Measurements from ENCODE around the gene TRIP4.

TRIP4 gene

DNA sequence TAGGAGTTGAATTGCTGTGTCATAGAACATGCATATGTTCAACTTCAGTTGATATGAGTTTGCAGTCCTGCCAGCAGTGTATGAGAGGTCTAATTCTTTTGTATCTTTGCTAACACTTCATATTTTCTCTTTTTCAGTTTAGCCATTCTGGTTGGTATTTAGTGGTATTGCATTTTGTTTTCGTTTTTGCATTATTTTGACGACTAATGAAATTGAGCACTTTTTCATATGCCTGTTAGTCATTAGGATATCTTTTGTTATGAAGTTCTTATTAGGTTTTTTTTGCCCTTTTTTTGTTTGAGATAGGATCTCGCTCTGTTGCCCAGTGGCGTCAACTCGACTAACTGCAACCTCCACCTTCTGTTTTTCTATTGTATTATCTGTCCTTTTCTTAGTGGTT is 9.2 kb downstream of the TRIP4 start:
- TF ChIP-seq, protein P1, sequence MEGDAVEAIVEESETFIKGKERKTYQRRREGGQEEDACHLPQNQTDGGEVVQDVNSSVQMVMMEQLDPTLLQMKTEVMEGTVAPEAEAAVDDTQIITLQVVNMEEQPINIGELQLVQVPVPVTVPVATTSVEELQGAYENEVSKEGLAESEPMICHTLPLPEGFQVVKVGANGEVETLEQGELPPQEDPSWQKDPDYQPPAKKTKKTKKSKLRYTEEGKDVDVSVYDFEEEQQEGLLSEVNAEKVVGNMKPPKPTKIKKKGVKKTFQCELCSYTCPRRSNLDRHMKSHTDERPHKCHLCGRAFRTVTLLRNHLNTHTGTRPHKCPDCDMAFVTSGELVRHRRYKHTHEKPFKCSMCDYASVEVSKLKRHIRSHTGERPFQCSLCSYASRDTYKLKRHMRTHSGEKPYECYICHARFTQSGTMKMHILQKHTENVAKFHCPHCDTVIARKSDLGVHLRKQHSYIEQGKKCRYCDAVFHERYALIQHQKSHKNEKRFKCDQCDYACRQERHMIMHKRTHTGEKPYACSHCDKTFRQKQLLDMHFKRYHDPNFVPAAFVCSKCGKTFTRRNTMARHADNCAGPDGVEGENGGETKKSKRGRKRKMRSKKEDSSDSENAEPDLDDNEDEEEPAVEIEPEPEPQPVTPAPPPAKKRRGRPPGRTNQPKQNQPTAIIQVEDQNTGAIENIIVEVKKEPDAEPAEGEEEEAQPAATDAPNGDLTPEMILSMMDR (IDR thresholded peaks at IDR 0.05) = no peak

DNA sequence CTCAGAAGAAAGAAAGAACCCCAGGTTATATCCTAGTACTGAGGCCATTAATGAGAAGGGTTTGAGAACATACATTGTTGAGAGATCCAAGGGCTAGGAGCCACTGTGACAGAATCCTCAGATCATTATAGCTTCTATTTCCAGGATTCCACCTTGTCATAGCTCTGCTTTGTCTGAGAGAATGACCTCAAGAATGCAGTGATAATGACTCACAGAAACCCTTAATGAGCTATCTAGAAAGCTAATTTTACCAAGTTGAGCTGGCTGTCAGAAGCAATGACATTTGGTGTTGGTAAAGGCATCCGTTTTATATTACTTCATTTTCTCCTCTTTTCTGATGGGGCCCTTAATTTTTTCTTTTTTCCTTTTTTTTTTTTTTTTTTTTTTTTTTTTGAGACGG is 10.9 kb downstream of the TRIP4 start:
- TF ChIP-seq, protein P1 (IDR thresholded peaks at IDR 0.05) = no peak

DNA sequence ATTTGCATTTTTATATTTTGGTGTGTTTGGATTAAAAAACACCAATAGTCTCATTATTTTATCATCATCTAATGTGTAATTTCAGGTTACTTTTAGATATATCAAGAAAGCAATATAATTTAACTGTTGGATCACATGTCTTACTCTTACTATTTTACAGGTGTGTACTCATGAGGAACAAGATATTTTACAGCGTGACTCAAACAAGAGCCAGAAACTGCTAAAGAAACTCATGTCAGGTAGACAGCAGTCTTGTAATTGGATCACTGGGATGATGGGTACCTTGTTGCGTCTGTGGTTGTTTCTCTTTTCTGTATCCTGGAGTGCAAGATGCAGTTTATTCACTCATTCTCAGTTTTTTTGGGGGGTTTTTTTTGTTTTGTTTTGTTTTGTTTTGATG is 12.9 kb downstream of the TRIP4 start:
- TF ChIP-seq, protein P1 (IDR thresholded peaks at IDR 0.05) = no peak

DNA sequence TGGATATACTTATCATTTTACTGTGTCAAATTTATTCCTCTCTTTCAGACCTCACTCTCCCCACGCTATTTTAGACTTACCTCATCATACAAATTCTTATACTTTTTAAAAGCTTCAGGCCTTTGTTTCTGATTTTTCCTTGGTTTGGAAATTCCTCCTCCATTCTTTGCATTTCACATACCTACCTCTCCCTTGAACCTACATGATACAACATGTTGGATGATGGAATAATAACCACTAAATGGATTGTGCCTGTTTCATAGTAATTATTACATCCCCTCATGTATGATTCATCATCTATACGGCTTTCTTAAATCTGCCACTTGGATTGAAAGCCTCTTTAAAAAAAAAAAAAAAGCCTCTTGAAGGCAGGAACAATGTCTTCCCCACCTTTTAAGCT is 24.6 kb downstream of the TRIP4 start:
- TF ChIP-seq, protein P1 (IDR thresholded peaks at IDR 0.05) = no peak

DNA sequence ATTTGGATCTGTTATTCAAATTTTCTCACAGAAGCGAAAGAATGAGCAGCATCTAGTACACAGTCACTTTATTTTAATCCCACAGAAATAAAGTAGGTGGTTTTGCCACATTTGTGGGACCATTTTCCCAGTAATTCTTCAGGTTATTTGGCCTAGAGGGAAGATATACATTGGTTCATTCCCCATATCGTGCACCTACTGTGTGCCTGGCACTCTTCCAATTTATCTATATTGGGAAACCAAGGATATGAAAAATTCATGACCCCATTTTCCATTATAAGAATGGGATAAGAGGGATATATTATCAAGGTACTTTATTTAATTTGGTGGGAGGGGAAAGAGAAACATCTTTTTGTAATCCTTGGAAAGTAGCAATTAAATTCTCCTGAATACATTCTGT is 35.1 kb downstream of the TRIP4 start:
- TF ChIP-seq, protein P1 (IDR thresholded peaks at IDR 0.05) = no peak

DNA sequence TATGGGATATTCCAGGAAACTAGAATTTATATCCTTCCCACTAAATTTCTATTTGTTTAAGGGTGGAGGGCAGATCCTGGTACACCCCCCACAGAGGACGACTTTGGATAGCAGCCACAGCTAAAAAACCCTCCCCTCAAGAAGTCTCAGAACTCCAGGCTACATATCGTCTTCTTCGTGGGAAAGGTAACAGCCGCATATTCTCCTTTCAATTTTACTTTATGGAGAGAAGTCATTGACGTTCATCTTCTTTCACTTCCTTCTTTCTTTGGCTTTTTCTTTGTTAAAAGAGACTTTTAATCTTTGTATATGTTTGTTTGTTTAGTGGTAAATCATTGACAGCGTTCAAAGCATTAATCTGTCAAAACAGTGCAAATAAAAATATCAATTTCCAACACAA is 36.3 kb downstream of the TRIP4 start:
- TF ChIP-seq, protein P1 (IDR thresholded peaks at IDR 0.05) = no peak

DNA sequence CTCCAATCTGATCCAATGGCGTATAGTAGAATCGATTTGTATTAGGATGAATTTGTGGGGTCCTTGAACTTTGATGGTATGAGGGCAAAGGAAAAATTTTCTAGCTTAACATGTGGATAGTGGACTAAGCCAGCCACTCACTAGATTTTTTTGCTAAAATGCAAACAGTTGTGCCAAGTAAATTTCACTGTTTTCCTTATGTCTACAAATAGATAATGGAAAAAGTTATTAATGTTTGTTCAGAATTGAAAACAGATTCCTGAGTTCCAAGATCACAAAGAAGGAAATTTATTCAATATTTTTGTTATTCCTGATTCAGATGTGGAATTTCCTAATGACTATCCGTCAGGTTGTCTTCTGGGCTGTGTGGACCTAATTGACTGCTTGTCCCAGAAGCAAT is 37.6 kb downstream of the TRIP4 start:
- TF ChIP-seq, protein P1 (IDR thresholded peaks at IDR 0.05) = no peak

DNA sequence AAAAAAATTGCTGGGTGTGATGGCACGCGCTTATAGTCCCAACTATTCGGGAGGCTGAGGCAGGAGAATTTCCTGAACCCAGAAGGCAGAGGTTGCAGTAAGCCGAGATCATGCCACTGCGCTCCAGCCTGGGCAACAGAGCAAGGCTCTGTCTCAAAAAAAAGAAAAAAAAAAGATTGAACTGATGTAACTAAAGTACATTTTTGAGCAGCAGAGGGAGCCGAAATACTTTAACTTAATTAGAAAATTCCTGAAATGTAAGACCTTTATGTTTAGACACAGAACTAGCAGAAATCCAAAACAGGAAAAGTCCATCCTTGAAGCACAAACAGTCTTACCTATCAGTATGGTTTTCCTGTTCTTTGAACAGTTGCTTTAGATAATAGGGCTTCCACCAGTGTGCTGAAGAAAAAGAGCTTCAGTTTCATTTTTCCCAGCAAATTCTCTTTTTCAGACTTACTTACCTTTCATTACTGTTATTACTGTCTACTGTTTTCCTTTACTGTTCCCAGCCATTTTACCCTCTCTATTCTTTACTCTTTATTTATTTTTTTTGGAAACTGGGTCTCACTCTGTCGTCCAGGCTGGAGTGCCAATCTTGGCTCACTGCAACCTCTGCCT is 39.3 kb downstream of the TRIP4 start:
- TF ChIP-seq, protein P1 (IDR thresholded peaks at IDR 0.05) = peak; percentile 40; the same call in 1 of the 2 replicates
